Measurements from ENCODE around the gene COL24A1.

COL24A1 gene

GRCh38 chr1:86195281-86195680 is 38.7 kb upstream of the COL24A1 start:
- CTCF ChIA-PET: no interaction called here
- no peak for DNase-seq (ENCODE audit: low spot score)
- POLR2A ChIA-PET (ENCODE audit: low non-redundant PET): no interaction called here
- no peak overlapping the region for H3K27ac ChIP-seq
- TF ChIP-seq CTCF (conservative IDR thresholded peaks at IDR 0.05; ENCODE audit: low read depth): no peak

GRCh38 chr1:86194491-86195034 is 38.0 kb upstream of the COL24A1 start:
- ChIA-PET CTCF (no interaction called here), POLR2A (ENCODE audit: low non-redundant PET) (no interaction called here)
- no peak for DNase-seq (ENCODE audit: low spot score)
- no peak overlapping the region for H3K27ac ChIP-seq
- TF ChIP-seq CTCF (conservative IDR thresholded peaks at IDR 0.05; ENCODE audit: low read depth): no peak

- POLR2A ChIA-PET (ENCODE audit: low non-redundant PET): no interaction called here
Observed at GRCh38 chr1:86192417-86192816, 35.8 kb upstream of the COL24A1 start.

GRCh38 chr1:86191958-86192357 is 35.4 kb upstream of the COL24A1 start:
- CTCF ChIA-PET: no interaction called here
- POLR2A ChIA-PET (ENCODE audit: low non-redundant PET): no interaction called here
- no peak for DNase-seq (ENCODE audit: low spot score)

More at GRCh38 chr1:86192417-86192816, 35.8 kb upstream of the COL24A1 start:
- H3K27ac ChIP-seq: no peak overlapping the region
- no peak for TF ChIP-seq CTCF (conservative IDR thresholded peaks at IDR 0.05; ENCODE audit: low read depth)
- CTCF ChIA-PET: no interaction called here
- DNase-seq (ENCODE audit: low spot score): no peak

GRCh38 chr1:86190873-86191272 is 34.3 kb upstream of the COL24A1 start:
- ChIA-PET POLR2A (ENCODE audit: low non-redundant PET) (no interaction called here), CTCF (no interaction called here)
- TF ChIP-seq CTCF (conservative IDR thresholded peaks at IDR 0.05; ENCODE audit: low read depth): no peak
- no peak for DNase-seq (ENCODE audit: low spot score)
- no peak overlapping the region for H3K27ac ChIP-seq

More at GRCh38 chr1:86191958-86192357, 35.4 kb upstream of the COL24A1 start:
- H3K27ac ChIP-seq: no peak overlapping the region
- TF ChIP-seq CTCF (conservative IDR thresholded peaks at IDR 0.05; ENCODE audit: low read depth): no peak

- ChIA-PET CTCF (no interaction called here), POLR2A (ENCODE audit: low non-redundant PET) (interaction anchor here (0.6 kb wide), 1 partner anchor 16 kb away, joined by 3 read pairs; no protein-coding TSS in a partner anchor)
- DNase-seq (ENCODE audit: low spot score): no peak
- no peak overlapping the region for H3K27ac ChIP-seq
- TF ChIP-seq CTCF (conservative IDR thresholded peaks at IDR 0.05; ENCODE audit: low read depth): no peak
Observed at GRCh38 chr1:86184426-86184825, 27.9 kb upstream of the COL24A1 start.

GRCh38 chr1:86183810-86184209 is 27.2 kb upstream of the COL24A1 start:
- DNase-seq (ENCODE audit: low spot score): no peak
- ChIA-PET POLR2A (ENCODE audit: low non-redundant PET) (no interaction called here), CTCF (no interaction called here)
- no peak for TF ChIP-seq CTCF (conservative IDR thresholded peaks at IDR 0.05; ENCODE audit: low read depth)
- no peak overlapping the region for H3K27ac ChIP-seq
